Measurements from ENCODE around the gene RILPL2. TPM values are rescaled to one million over a fixed set of nuclear protein-coding genes. Genes with fewer than 3 reads are reported as not detected.

Gene RILPL2
- total and polyA plus RNA-seq, 2 experiments from 2014 or later, result 2.5 to 3.7 TPM

DNA sequence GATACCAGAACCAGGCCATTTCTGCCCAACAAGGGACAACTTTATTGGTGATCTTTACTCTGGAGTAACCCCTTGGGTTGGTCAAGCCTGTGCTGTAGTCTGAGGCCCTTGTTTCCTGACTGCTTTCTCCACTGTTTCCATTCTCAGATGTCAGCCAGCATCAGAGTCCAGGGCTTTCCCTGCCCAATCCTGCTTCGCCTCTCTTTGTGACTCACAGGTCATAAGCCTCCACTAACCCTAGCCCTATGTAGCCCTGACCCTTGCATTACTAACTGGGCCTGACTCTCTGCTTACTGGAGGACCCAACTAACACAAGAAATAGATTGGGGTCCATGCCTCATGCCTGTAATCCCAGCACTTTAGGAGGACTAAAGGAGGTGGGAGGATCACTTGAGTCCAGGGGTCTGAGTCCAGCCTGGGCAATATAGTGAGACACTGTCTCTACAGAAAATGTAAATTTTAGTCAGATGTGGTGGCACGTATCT is 12.8 kb upstream of the RILPL2 start:
- Histone ChIP-seq H3K36me3 (replicated peaks; ENCODE audit: insufficient read depth, low read depth) (no peaks in the 10 kb centered on the region), H4K20me1 (ENCODE audit: insufficient read depth, poor library complexity, severe bottlenecking) (no peaks in the 10 kb centered on the region), H3K79me2 (no peaks in the 10 kb centered on the region), H2AFZ (no peak overlapping the region), H3K9me2 (replicated peaks; ENCODE audit: insufficient read depth) (no peaks in the 10 kb centered on the region), H3K4me1 (ENCODE audit: insufficient read depth) (peaks cover 16% of the 10 kb centered on the region), H3K4me3 (no peak overlapping the region), H3K27ac (no peak overlapping the region), H3K4me2 (no peak overlapping the region), H3K9me3 (ENCODE audit: low read depth) (no peaks in the 10 kb centered on the region), H3K27me3 (no peaks in the 10 kb centered on the region)
- no peak for TF ChIP-seq EZH2 (IDR thresholded peaks at IDR 0.05; ENCODE audit: borderline replicate concordance)
- TF ChIP-seq EZH2phosphoT487 (IDR thresholded peaks at IDR 0.05; ENCODE audit: low read depth, severe bottlenecking, unreplicated experiment), result no peak
- TF ChIP-seq, protein P1, sequence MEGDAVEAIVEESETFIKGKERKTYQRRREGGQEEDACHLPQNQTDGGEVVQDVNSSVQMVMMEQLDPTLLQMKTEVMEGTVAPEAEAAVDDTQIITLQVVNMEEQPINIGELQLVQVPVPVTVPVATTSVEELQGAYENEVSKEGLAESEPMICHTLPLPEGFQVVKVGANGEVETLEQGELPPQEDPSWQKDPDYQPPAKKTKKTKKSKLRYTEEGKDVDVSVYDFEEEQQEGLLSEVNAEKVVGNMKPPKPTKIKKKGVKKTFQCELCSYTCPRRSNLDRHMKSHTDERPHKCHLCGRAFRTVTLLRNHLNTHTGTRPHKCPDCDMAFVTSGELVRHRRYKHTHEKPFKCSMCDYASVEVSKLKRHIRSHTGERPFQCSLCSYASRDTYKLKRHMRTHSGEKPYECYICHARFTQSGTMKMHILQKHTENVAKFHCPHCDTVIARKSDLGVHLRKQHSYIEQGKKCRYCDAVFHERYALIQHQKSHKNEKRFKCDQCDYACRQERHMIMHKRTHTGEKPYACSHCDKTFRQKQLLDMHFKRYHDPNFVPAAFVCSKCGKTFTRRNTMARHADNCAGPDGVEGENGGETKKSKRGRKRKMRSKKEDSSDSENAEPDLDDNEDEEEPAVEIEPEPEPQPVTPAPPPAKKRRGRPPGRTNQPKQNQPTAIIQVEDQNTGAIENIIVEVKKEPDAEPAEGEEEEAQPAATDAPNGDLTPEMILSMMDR (IDR thresholded peaks at IDR 0.05; ENCODE audit: poor library complexity), result no peak
- DNase-seq (ENCODE audit: low spot score), result no peak
- WGBS (ENCODE audit: low lambda C conversion rate, missing lambda C conversion rate), result 89% methylated on average over 2 of the region's 2 CpGs

DNA sequence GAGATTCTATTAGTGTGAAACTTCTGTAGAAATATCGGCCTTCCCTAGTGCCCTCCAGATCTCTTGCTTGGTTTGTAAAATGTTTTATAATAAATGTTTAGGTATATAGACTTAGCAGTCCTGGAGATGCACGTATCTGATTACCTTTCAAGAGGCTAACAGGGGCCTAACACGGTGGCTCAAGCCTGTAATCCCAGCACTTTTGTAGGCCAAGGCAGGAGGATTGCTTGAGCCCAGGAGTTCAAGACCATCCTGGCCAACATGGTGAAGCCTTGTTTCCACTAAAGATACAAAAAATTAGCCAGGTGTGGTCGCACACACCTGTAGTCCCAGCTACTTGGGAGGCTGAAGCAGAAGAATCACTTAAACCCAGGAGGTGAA is 9.8 kb upstream of the RILPL2 start:
- H3K4me1 ChIP-seq (ENCODE audit: insufficient read depth), result peaks cover 16% of the 10 kb centered on the region
- no peaks in the 10 kb centered on the region for H3K9me2 ChIP-seq (replicated peaks; ENCODE audit: insufficient read depth)
- H3K79me2 ChIP-seq, result no peaks in the 10 kb centered on the region
- H4K20me1 ChIP-seq (ENCODE audit: insufficient read depth, poor library complexity, severe bottlenecking), result no peaks in the 10 kb centered on the region
- H3K36me3 ChIP-seq (replicated peaks; ENCODE audit: insufficient read depth, low read depth), result no peaks in the 10 kb centered on the region
- H3K9me3 ChIP-seq (ENCODE audit: low read depth), result no peaks in the 10 kb centered on the region
- H2AFZ ChIP-seq, result peak overlapping the region; percentile 26
- H3K4me2 ChIP-seq, result peak overlapping the region; percentile 47
- TF ChIP-seq EZH2 (IDR thresholded peaks at IDR 0.05; ENCODE audit: borderline replicate concordance) (no peak), EZH2phosphoT487 (IDR thresholded peaks at IDR 0.05; ENCODE audit: low read depth, severe bottlenecking, unreplicated experiment) (no peak)
- TF ChIP-seq, protein P1 (IDR thresholded peaks at IDR 0.05; ENCODE audit: poor library complexity), result no peak
- H3K4me3 ChIP-seq, result no peak overlapping the region
- 51% methylated on average over 4 of the region's 4 CpGs for WGBS (ENCODE audit: low lambda C conversion rate, missing lambda C conversion rate)
- no peak for DNase-seq (ENCODE audit: low spot score)
- H3K27ac ChIP-seq, result peak overlapping the region; percentile 80
- no peaks in the 10 kb centered on the region for H3K27me3 ChIP-seq

DNA sequence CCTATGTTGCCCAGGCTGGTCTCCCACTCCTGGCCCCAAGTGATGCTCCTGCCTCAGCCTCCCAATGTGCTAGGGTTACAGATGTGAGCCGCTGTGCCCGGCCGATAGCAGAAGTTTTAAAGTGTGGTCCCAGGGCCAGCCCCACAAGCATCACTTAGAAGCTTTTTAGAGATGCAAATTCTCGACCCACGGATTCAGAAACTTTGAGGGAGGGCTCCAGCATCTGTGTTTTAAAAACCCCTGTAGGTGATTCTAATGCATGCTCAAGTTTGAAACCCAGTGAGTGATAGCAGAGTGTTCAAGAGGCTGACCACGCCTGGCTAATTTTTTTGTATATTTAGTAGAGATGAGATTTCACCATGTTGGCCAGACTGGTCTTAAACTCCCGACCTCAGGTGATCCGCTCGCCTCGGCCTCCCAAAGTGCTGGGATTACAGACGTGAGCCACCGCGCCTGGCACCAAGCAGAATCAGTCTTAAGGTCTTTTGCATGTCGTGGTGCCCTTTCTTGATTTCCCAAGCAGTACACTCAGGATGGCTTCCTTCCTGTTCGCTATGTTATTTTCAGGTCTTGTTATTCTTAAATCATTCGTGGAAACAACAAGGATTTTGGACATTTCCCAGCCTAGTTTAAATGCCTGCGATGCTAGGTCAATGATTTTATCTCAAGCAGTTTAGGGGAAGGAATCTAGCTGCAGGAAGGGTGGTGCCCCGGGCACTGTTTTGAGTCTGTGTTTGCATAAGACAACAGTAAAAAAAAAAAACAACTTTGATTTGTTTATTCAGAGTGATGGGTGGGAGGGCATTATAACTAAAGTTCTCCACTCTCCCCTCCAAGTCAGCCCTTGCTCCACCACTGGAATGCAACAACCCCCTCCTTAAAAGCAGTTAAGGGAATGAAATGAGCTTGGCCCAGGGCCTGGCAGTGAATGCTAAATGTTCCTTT is 9.2 kb upstream of the RILPL2 start:
- H3K79me2 ChIP-seq, result no peaks in the 10 kb centered on the region
- TF ChIP-seq EZH2 (IDR thresholded peaks at IDR 0.05; ENCODE audit: borderline replicate concordance), result no peak
- TF ChIP-seq EZH2phosphoT487 (IDR thresholded peaks at IDR 0.05; ENCODE audit: low read depth, severe bottlenecking, unreplicated experiment), result no peak
- TF ChIP-seq, protein P1 (IDR thresholded peaks at IDR 0.05; ENCODE audit: poor library complexity), result no peak
- peak overlapping the region; percentile 26 for H2AFZ ChIP-seq
- H3K27ac ChIP-seq, result peak overlapping the region; percentile 80
- no peaks in the 10 kb centered on the region for H3K9me3 ChIP-seq (ENCODE audit: low read depth)
- no peaks in the 10 kb centered on the region for H3K27me3 ChIP-seq
- WGBS (ENCODE audit: low lambda C conversion rate, missing lambda C conversion rate), result 48% methylated on average over 18 of the region's 18 CpGs
- H4K20me1 ChIP-seq (ENCODE audit: insufficient read depth, poor library complexity, severe bottlenecking), result no peaks in the 10 kb centered on the region
- H3K9me2 ChIP-seq (replicated peaks; ENCODE audit: insufficient read depth), result no peaks in the 10 kb centered on the region
- H3K36me3 ChIP-seq (replicated peaks; ENCODE audit: insufficient read depth, low read depth), result no peaks in the 10 kb centered on the region
- peaks cover 16% of the 10 kb centered on the region for H3K4me1 ChIP-seq (ENCODE audit: insufficient read depth)
- no peak overlapping the region for H3K4me3 ChIP-seq
- H3K4me2 ChIP-seq, result peak overlapping the region; percentile 47
- DNase-seq (ENCODE audit: low spot score), result peak; percentile 49
